ENCODE data around the gene ATP1A1. TPM values are rescaled to one million over a fixed set of nuclear protein-coding genes. Genes with fewer than 3 reads are reported as not detected.

The ATP1A1 gene
- total and polyA plus RNA-seq, 12 donors, result 73.6 to 624 (median 203) TPM

DNA sequence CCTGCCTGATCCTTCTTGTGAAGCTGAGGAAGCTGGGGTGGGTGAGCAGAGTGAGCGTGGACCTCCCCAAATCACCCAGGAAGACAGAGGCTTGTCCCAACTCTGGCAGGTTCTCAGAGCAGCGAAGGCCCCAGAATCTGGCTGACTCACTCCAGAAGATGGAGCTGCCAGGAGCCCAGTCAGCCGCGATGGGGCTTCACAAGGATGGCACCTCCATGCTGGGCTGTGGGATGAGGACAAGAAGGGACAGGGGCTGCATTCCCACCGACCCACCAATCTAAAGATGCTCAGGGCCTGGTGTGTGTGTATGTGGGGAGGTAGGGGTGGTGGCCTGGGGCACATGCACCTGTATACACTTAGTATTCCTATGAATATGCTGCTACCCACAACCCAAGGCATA lies 52.9 kb downstream of the ATP1A1 start:
- no peak overlapping the region for H3K27ac ChIP-seq
- WGBS, 2 donors, result 82 to 92% methylated on average over 5 of the region's 5 CpGs
- H3K27me3 ChIP-seq, result no peaks in the 10 kb centered on the region
- no peak for ATAC-seq
- peaks cover 0 to 12% (median 9%) of the 10 kb centered on the region in 9 donors for H3K4me1 ChIP-seq
- DNase-seq, result no peak
- no peak overlapping the region for H3K4me3 ChIP-seq
- H3K36me3 ChIP-seq, result no peaks in the 10 kb centered on the region
- intact Hi-C loops (cut with DNase I), result loop anchor here in 1 of 10 donors (10.0 kb wide), 1 partner anchor 59 kb away; no protein-coding TSS in a partner anchor
- no peaks in the 10 kb centered on the region for H3K9me3 ChIP-seq
- TF ChIP-seq, protein P1, sequence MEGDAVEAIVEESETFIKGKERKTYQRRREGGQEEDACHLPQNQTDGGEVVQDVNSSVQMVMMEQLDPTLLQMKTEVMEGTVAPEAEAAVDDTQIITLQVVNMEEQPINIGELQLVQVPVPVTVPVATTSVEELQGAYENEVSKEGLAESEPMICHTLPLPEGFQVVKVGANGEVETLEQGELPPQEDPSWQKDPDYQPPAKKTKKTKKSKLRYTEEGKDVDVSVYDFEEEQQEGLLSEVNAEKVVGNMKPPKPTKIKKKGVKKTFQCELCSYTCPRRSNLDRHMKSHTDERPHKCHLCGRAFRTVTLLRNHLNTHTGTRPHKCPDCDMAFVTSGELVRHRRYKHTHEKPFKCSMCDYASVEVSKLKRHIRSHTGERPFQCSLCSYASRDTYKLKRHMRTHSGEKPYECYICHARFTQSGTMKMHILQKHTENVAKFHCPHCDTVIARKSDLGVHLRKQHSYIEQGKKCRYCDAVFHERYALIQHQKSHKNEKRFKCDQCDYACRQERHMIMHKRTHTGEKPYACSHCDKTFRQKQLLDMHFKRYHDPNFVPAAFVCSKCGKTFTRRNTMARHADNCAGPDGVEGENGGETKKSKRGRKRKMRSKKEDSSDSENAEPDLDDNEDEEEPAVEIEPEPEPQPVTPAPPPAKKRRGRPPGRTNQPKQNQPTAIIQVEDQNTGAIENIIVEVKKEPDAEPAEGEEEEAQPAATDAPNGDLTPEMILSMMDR (IDR thresholded peaks at IDR 0.05), result no peak

- no peak overlapping the region for H3K27ac ChIP-seq
- no peaks in the 10 kb centered on the region for H3K9me3 ChIP-seq
- 89% methylated on average over 9 of the region's 9 CpGs for WGBS, 2 donors
- no peaks in the 10 kb centered on the region for H3K27me3 ChIP-seq
- H3K4me1 ChIP-seq, result peaks cover 0 to 12% (median 9%) of the 10 kb centered on the region in 9 donors
- H3K4me3 ChIP-seq, result no peak overlapping the region
- DNase-seq (no peak), ATAC-seq (no peak)
- intact Hi-C loops (cut with DNase I), result loop anchor here in 1 of 10 donors (10.0 kb wide), 1 partner anchor 58 kb away; no protein-coding TSS in a partner anchor
- TF ChIP-seq, protein P1 (IDR thresholded peaks at IDR 0.05), result no peak
- H3K36me3 ChIP-seq, result no peaks in the 10 kb centered on the region
Observed at GRCh38 chr1:116426401-116426800, 53.4 kb downstream of the ATP1A1 start.

DNA sequence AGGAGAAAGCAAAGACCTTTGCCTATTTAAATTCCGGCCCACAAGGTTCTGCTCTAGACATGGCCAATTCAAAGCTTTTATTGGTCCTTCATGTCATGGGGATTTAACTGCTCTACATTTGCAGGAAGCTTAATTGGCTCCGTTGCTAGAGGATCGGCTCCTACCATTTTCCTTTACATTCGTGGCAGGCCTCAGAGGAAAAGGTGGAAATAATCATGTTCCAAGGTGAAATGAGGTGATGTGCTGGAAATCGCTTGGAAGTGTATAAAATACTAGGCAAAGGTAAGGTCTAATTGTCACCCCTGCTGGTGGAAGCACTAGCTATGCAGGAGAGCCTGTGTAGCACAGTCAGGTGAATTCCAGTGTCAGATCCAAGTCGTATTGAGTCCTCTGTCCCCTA lies 55.5 kb downstream of the ATP1A1 start:
- Histone ChIP-seq H3K4me1 (peaks cover 0 to 21% (median 10%) of the 10 kb centered on the region in 9 donors), H3K27me3 (no peaks in the 10 kb centered on the region), H3K27ac (peak overlapping the region in 1 of 10 donors; percentile 5), H3K9me3 (no peaks in the 10 kb centered on the region), H3K36me3 (no peaks in the 10 kb centered on the region), H3K4me3 (no peak overlapping the region)
- DNase-seq, result no peak
- no peak for ATAC-seq
- 83 to 84% methylated on average over 6 of the region's 6 CpGs for WGBS, 2 donors
- intact Hi-C loops (cut with DNase I), result loop anchor here in 1 of 10 donors (10.0 kb wide), 1 partner anchor 56 kb away; no protein-coding TSS in a partner anchor
- TF ChIP-seq, protein P1 (IDR thresholded peaks at IDR 0.05), result no peak

GRCh38 chr1:116429821-116430374 lies 56.9 kb downstream of the ATP1A1 start:
- Histone ChIP-seq H3K36me3 (no peaks in the 10 kb centered on the region), H3K27me3 (no peaks in the 10 kb centered on the region), H3K4me1 (peaks cover 0 to 25% (median 12%) of the 10 kb centered on the region in 9 donors), H3K9me3 (peaks cover 0 to 4% (median 0%) of the 10 kb centered on the region in 11 donors), H3K27ac (peak overlapping the region in 9 of 10 donors; percentile 5 to 78 (median 59)), H3K4me3 (no peak overlapping the region)
- peak; percentile 60 to 85 (median 72) for ATAC-seq
- TF ChIP-seq, protein P1 (IDR thresholded peaks at IDR 0.05), result no peak
- WGBS, 2 donors, result 65 to 67% methylated on average over 2 of the region's 2 CpGs
- peak in 1 of 2 donors; percentile 74 for DNase-seq
- intact Hi-C loops (cut with DNase I), result loop anchor here in 3 of 10 donors (5.0 to 10.0 kb wide), 2 partner anchors 47 to 55 kb away; no protein-coding TSS in a partner anchor
